Tibial nerve (tissue), 3 donors: ENCODE measurements around the gene FGFR3.

Source experiments
- EP300 ChIP-seq, 2 donors: sonication (generic); formaldehyde crosslinking; IDR thresholded peaks; one replicate each; pipeline ENCODE4 v1.6.1; 2017; ENCODE audit warnings: antibody characterized with exemption in 2 of 2, mild to moderate bottlenecking in 1 of 2
- POLR2A ChIP-seq, 2 donors: fragments of 450-650 bp; IDR thresholded peaks; one replicate each; pipeline ENCODE4 v1.6.1; 2017; ENCODE audit warnings: antibody characterized with exemption in 2 of 2, mild to moderate bottlenecking in 2 of 2, moderate library complexity in 2 of 2

DNA sequence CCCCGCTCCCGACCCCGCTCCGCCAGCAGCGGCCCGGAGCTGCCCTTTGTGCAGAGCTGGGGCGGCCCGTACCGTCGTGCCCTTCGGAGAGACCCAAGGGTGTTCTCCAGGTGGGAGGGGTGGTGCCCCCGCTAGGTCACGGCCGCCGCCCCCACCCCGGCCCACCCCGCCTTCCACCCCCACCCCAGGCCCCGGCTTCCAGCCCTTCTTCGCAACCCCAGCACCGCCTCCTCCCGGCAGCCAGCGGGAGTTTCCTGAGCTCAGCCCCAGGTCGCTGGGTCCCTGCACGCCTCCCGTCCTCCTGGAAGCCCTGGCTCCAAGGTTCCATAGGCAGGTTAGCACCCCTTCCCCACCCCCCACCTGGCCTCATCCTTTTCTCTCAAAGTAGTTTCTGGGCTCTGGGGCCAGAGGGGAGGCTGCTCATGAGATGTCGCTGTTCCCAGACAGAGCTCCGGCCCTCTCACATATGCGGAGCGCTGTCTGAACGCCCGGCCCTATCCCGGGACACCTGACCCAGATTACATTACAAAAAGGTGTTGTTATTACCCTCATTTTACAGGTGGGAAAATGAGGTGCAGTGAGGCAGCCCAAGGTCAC, 25.2 kb upstream of the FGFR3 start:
- TF ChIP-seq POLR2A (IDR thresholded peaks at IDR 0.05) (no peak), EP300 (IDR thresholded peaks at IDR 0.05) (no peak)
